Activated CD4-positive, CD25-positive, alpha-beta regulatory T cell treated with anti-CD3 and anti-CD28 coated beads, Interleukin-2, amount 50 U/mL, for 16 hours (primary cell): ENCODE data around the gene RERE.
"Not testable (repeated sequence)": the region's sequence is repeated elsewhere in the genome, so short reads cannot be mapped to it uniquely, and the experiment has no call there.

Experiments used
- DNase-seq: peaks from one replicate; pipeline ENCODE4 v3.0.0-alpha.2; 2020; ENCODE audit warnings: low read depth, low spot score

The RERE gene

GRCh38 chr1:8607906-8608305 lies 209.5 kb downstream of the RERE start:
- DNase-seq, result no peak

- no peak for DNase-seq
Measured at GRCh38 chr1:8604041-8604945, 213.1 kb downstream of the RERE start.

DNA sequence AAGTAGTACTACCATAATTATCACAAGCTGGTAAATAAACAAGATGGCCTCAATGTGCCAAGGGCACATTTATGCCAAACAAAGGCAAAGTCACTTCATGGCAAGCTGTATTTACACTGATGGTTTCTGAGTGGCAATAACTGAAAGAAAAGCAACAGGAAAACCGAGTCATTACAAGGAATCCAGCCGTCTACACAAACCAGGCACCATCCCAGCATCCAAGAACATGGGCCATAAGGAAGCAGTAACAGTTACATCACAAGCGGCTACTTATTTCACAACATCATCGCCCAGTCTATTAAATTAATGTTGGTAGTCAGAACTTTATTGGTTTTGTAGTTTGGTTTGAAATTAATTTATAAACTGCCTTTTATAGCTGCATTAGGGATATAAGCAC lies 214.2 kb downstream of the RERE start:
- DNase-seq, result no peak

- DNase-seq, result no peak
Measured at GRCh38 chr1:8602471-8603219, 214.8 kb downstream of the RERE start.

- no peak for DNase-seq
Measured at GRCh38 chr1:8600336-8600735, 217.1 kb downstream of the RERE start.

DNA sequence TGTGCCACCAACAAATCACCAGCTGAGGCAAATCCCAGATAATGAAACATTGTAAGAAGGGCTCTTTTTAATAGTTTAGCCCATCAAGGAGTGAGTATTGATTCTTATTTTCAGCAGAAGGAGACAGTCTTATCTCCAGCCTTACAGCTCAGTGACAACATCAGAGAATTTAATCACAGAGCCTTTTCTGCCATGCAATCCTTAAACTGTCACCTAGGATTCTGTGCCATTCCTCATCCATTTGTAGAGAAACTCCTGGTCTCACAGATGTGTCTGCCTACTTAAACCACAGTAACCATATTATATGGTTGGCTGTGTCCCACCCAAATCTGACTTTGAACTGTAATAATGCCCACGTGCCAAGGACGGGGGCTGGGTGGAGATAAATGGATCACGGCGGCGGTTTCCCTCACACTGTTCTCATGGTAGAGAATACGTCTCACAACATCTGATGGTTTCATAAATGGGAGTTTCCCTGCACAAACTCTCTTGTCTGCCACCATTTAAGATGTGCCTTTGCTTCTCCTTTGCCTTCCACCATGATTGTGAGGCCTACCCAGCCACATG lies 217.7 kb downstream of the RERE start:
- DNase-seq, result no peak

- DNase-seq, result no peak
Measured at GRCh38 chr1:8598783-8599182, 218.7 kb downstream of the RERE start.

GRCh38 chr1:8598060-8598724 lies 219.2 kb downstream of the RERE start:
- DNase-seq, result no peak

- no peak for DNase-seq
Measured at GRCh38 chr1:8597455-8597854, 220.0 kb downstream of the RERE start.

GRCh38 chr1:8595941-8596340 lies 221.5 kb downstream of the RERE start:
- DNase-seq, result no peak

DNA sequence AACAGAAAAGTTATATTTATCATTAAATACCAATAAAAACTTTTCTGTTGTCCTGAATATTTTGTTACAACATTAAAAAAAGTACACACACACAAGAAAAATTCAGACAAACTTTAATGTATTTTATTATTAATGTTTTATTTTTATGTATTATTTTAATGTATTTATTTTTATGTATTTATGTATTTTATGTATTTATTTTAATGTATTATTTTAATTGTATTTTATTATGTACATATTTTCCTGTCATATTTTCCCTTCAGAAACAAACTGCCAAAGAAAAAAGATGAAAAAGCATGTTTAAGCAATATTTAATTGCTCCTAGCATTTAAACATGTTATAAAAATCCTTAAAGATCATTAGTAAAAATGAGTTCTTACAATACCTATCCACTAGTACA lies 222.1 kb downstream of the RERE start:
- no peak for DNase-seq

DNA sequence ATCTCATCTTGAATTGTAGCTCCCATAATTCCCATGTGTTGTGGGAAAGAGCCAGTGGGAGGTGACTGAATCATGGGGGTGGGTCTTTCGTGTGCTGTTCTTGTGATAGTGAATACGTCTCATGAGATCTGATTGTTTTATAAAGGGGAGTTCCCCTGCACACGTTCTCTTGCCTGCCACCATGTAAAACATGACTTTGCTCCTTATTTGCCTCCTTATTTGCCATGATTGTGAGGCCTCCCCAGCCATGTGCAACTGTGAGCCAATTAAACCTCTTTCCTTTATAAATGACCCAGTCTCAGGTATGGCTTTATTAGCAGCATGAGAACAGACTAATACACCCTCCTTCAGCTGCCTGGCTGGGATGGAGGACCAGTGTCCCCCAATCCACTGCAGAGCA lies 224.1 kb downstream of the RERE start:
- DNase-seq, result not testable (repeated sequence)

- no peak for DNase-seq
Measured at GRCh38 chr1:8591569-8591968, 225.9 kb downstream of the RERE start.

GRCh38 chr1:8590721-8591351 lies 226.6 kb downstream of the RERE start:
- no peak for DNase-seq

GRCh38 chr1:8589571-8589970 lies 227.9 kb downstream of the RERE start:
- no peak for DNase-seq

DNA sequence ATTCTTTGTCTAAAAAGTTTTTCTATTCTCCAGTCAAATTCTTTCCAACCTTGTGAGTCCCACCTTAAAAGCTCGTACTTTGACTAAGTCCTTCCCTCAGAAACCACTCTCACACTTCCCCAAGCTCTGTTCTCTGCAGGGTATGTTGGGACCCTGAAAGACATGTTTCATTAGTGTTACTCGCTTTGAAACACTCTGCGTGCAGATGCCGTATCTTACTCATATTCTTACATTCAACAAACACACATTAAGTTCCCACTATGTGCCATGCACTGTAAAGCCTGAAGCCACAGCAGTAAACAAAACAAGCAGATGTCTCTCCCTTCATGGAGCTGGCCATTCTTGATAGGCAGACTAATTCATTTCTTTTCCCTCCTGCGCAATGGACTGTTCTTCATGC lies 229.7 kb downstream of the RERE start:
- DNase-seq, result no peak

GRCh38 chr1:8586438-8586837 lies 231.0 kb downstream of the RERE start:
- DNase-seq, result no peak

GRCh38 chr1:8584316-8584715 lies 233.1 kb downstream of the RERE start:
- DNase-seq, result no peak

- DNase-seq, result no peak
Measured at GRCh38 chr1:8583031-8583430, 234.4 kb downstream of the RERE start.

DNA sequence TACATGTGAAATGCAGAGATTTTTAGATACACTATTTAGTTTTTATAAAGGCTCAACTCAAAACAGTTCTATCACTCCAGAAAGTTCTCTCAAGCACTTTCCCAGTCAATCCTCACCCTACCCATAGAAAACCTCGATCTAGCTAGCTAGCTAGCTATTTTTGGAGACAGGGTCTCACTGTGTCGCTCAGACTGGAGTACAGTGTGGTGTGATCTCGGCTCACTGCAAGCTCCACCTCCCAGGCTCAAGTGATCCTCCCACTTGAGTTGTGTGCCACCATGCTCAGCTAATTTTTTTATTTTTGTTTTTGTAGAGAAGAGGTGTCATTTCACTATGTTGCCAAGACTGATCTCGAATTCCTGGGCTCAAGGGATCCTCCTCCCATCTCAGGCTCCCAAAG lies 236.9 kb downstream of the RERE start:
- DNase-seq, result no peak

- DNase-seq, result no peak
Measured at GRCh38 chr1:8578936-8579335, 238.5 kb downstream of the RERE start.
